HG03439 (cell line): ENCODE measurements around the gene MVD.

Experiments
- ATAC-seq: cut with Tn5 transposase; IDR thresholded peaks from one replicate; pipeline ENCODE4 v1.9.1; 2021; ENCODE audit warnings: mild to moderate bottlenecking, moderate library complexity; ENCODE audit not compliant: unreplicated experiment

MVD gene

GRCh38 chr16:88662843-88663606 is at the start of gene MVD:
MVD (minus strand) TSS chr16:88663091; CDS start chr16:88663080, 11 bp downstream.
- peak; percentile 93 for ATAC-seq

GRCh38 chr16:88712362-88712979 is 49.6 kb upstream of the MVD start:
- ATAC-seq = no peak

- no peak for ATAC-seq
These were observed 49.0 kb upstream of the MVD start for GRCh38 chr16:88711750-88712340.

GRCh38 chr16:88710556-88710955 is 47.7 kb upstream of the MVD start:
- no peak for ATAC-seq

GRCh38 chr16:88706965-88707826 is 44.3 kb upstream of the MVD start:
- ATAC-seq = no peak

- peak; percentile 70 for ATAC-seq
These were observed 43.5 kb upstream of the MVD start, which contains the start of the genes CTU2 and RNF166 for GRCh38 chr16:88706229-88706964. CTU2 (plus strand) TSS chr16:88706503; CDS start chr16:88706531, 28 bp downstream. RNF166 (minus strand) TSS chr16:88706408; CDS start chr16:88706325, 83 bp downstream.

GRCh38 chr16:88705801-88706228 is 42.9 kb upstream of the MVD start:
- peak; percentile 25 for ATAC-seq

GRCh38 chr16:88705076-88705684 is 42.3 kb upstream of the MVD start:
- no peak for ATAC-seq

GRCh38 chr16:88703486-88704309 is 40.8 kb upstream of the MVD start:
- no peak for ATAC-seq

GRCh38 chr16:88702371-88703210 is 39.7 kb upstream of the MVD start:
- no peak for ATAC-seq

- ATAC-seq = no peak
These were observed 38.9 kb upstream of the MVD start for GRCh38 chr16:88701581-88702370.

- peak; percentile 55 for ATAC-seq
These were observed 38.0 kb upstream of the MVD start for GRCh38 chr16:88700636-88701482.

- ATAC-seq = no peak
These were observed 37.4 kb upstream of the MVD start for GRCh38 chr16:88700322-88700635.

GRCh38 chr16:88699180-88699579 is 36.3 kb upstream of the MVD start:
- ATAC-seq = no peak

- no peak for ATAC-seq
These were observed 35.8 kb upstream of the MVD start for GRCh38 chr16:88698646-88699045.

- no peak for ATAC-seq
These were observed 35.1 kb upstream of the MVD start for GRCh38 chr16:88697831-88698615.
